C4-2B (cell line): ENCODE results near the gene RIMBP3C.
"Not testable (repeated sequence)": the region's sequence is repeated elsewhere in the genome, so short reads cannot be mapped to it uniquely, and the experiment has no call there.

ENCODE experiments used
- CTCF ChIP-seq: fragments of 450-650 bp; conservative IDR thresholded peaks from 2 replicates; pipeline ENCODE4 v1.5.1; 2017; ENCODE audit warnings: mild to moderate bottlenecking
- ZFX ChIP-seq: fragments of 450-650 bp; IDR thresholded peaks from 2 replicates; pipeline ENCODE4 v1.6.1; 2017

- not testable (repeated sequence) for TF ChIP-seq CTCF, ZFX
Measured at GRCh38 chr22:21510397-21510796, 40.9 kb downstream of the RIMBP3C start.
